ENCODE data around the gene CIAPIN1.

The CIAPIN1 gene

DNA sequence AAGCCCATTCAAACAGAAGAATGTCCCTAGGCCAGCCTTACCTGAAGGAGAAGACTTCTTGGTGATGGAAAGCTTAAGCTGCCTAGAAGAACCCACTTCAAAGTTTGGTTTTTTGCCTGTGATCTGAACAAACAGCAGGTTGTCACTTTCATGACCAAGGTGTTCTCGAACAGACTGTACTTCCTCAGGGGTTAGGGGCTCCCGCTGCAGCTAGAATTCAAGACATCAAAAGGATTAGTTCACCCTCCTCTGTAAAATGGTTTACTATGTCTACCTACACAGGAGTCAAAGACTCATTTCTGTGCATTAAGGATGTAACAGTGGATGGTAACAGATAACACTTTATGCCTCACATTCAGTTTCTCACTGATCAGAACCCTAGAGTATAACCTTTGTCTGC lies 13.2 kb downstream of the CIAPIN1 start:
- Histone ChIP-seq H3K4me1 (ENCODE audit: control insufficient read depth in 1 of 2, insufficient read depth in 2 of 2, low read length in 2 of 2) (no peaks in the 10 kb centered on the region), H3K79me1 (ENCODE audit: low read length) (no peaks in the 10 kb centered on the region), H4K8ac (ENCODE audit: low read depth, low read length) (no peak overlapping the region), H3K9ac (ENCODE audit: low read length) (no peak overlapping the region), H3K36me3 (ENCODE audit: control insufficient read depth in 1 of 2, insufficient read depth in 2 of 2, low read length in 2 of 2) (peaks cover 47 to 60% of the 10 kb centered on the region in 2 experiments), H3K4me3 (ENCODE audit: low read depth, low read length) (no peak overlapping the region), H2AFZ (ENCODE audit: insufficient read depth, low read length, poor library complexity) (no peak overlapping the region), H3K4me2 (ENCODE audit: low read length) (no peak overlapping the region), H3K14ac (ENCODE audit: low read length) (no peak overlapping the region), H3K79me2 (ENCODE audit: control insufficient read depth, insufficient read depth, low read length, poor library complexity) (no peaks in the 10 kb centered on the region), H4K12ac (ENCODE audit: low read depth, low read length) (no peak overlapping the region), H3K23ac (ENCODE audit: low read length) (no peak overlapping the region), H2BK5ac (ENCODE audit: low read depth, low read length, poor library complexity) (no peak overlapping the region), H3K9me3 (ENCODE audit: insufficient read depth, low read depth, low read length) (no peaks in the 10 kb centered on the region), H2BK120ac (ENCODE audit: insufficient read depth, low read length, poor library complexity) (no peak overlapping the region), H4K91ac (ENCODE audit: low read depth, low read length) (no peak overlapping the region), H3K4ac (ENCODE audit: low read depth, low read length) (no peak overlapping the region), H2AK5ac (ENCODE audit: low read length) (no peak overlapping the region), H3K27me3 (ENCODE audit: insufficient read depth, low read length) (no peaks in the 10 kb centered on the region), H3K18ac (ENCODE audit: low read length) (no peak overlapping the region), H2BK12ac (ENCODE audit: low read length) (no peak overlapping the region), H3K27ac (ENCODE audit: low read depth, low read length) (no peak overlapping the region)
- DNase-seq: no peak
- no CpG with 5 or more reads among the region's 2 CpGs for WGBS (ENCODE audit: extremely low coverage, insufficient coverage, insufficient read length)

DNA sequence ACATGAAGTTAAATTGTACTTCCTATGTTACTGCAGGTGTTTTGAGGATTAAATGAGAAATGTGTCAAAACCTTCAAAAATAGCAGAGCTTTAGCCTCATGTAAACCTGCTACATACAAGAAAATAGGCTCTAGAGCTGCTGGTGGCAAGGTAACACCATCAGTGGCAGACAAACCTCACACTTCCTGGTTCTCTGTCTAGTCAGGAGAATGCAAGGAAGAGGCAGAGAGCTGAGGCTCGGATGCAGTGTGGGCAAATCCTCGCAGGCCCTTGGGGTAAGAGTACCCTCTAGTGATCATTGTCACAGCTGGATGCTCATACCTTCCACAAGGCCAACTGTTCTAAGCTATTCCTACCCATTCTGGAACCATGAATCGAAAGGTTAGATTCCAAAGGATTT lies 14.2 kb downstream of the CIAPIN1 start:
- no peak overlapping the region for H2AK5ac ChIP-seq (ENCODE audit: low read length)
- H3K4me3 ChIP-seq (ENCODE audit: low read depth, low read length): no peak overlapping the region
- no CpG with 5 or more reads among the region's 3 CpGs for WGBS (ENCODE audit: extremely low coverage, insufficient coverage, insufficient read length)
- no peak overlapping the region for H3K14ac ChIP-seq (ENCODE audit: low read length)
- no peak overlapping the region for H3K27ac ChIP-seq (ENCODE audit: low read depth, low read length)
- no peak overlapping the region for H2BK5ac ChIP-seq (ENCODE audit: low read depth, low read length, poor library complexity)
- H3K79me2 ChIP-seq (ENCODE audit: control insufficient read depth, insufficient read depth, low read length, poor library complexity): no peaks in the 10 kb centered on the region
- no peaks in the 10 kb centered on the region for H3K79me1 ChIP-seq (ENCODE audit: low read length)
- no peak overlapping the region for H4K91ac ChIP-seq (ENCODE audit: low read depth, low read length)
- peaks cover 52 to 67% of the 10 kb centered on the region in 2 experiments for H3K36me3 ChIP-seq (ENCODE audit: control insufficient read depth in 1 of 2, insufficient read depth in 2 of 2, low read length in 2 of 2)
- no peak for DNase-seq
- no peak overlapping the region for H4K8ac ChIP-seq (ENCODE audit: low read depth, low read length)
- H3K27me3 ChIP-seq (ENCODE audit: insufficient read depth, low read length): no peaks in the 10 kb centered on the region
- H3K9me3 ChIP-seq (ENCODE audit: insufficient read depth, low read depth, low read length): no peaks in the 10 kb centered on the region
- no peak overlapping the region for H3K23ac ChIP-seq (ENCODE audit: low read length)
- H3K4ac ChIP-seq (ENCODE audit: low read depth, low read length): no peak overlapping the region
- no peak overlapping the region for H2BK120ac ChIP-seq (ENCODE audit: insufficient read depth, low read length, poor library complexity)
- no peak overlapping the region for H3K18ac ChIP-seq (ENCODE audit: low read length)
- no peak overlapping the region for H4K12ac ChIP-seq (ENCODE audit: low read depth, low read length)
- H3K4me1 ChIP-seq (ENCODE audit: control insufficient read depth in 1 of 2, insufficient read depth in 2 of 2, low read length in 2 of 2): no peaks in the 10 kb centered on the region
- H3K9ac ChIP-seq (ENCODE audit: low read length): no peak overlapping the region
- H2BK12ac ChIP-seq (ENCODE audit: low read length): no peak overlapping the region
- H3K4me2 ChIP-seq (ENCODE audit: low read length): no peak overlapping the region
- no peak overlapping the region for H2AFZ ChIP-seq (ENCODE audit: insufficient read depth, low read length, poor library complexity)

DNA sequence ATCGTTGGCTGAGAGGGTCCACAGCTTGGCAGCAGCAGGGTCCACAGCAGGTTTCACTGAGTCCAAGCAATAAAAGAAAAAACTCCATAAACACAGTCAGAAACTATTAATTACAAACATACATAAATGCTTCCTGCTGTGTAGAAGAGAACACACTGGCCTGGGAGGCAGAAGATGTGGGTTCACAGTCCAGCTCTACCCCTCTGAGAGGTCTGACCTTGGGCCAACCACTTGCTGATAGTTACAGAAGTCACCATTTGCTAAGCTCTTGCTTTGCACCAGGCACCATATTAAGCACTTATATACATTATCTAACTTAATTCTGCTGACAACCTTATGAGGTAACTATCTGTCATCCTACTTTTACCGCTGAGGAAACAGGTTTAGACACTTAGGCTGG lies 14.7 kb downstream of the CIAPIN1 start:
- H3K9me3 ChIP-seq (ENCODE audit: insufficient read depth, low read depth, low read length): no peaks in the 10 kb centered on the region
- DNase-seq: no peak
- no peaks in the 10 kb centered on the region for H3K79me1 ChIP-seq (ENCODE audit: low read length)
- no peak overlapping the region for H3K18ac ChIP-seq (ENCODE audit: low read length)
- no peak overlapping the region for H3K14ac ChIP-seq (ENCODE audit: low read length)
- no peak overlapping the region for H3K4me3 ChIP-seq (ENCODE audit: low read depth, low read length)
- no peak overlapping the region for H3K4ac ChIP-seq (ENCODE audit: low read depth, low read length)
- no peak overlapping the region for H2BK120ac ChIP-seq (ENCODE audit: insufficient read depth, low read length, poor library complexity)
- H3K27ac ChIP-seq (ENCODE audit: low read depth, low read length): no peak overlapping the region
- peaks cover 50 to 67% of the 10 kb centered on the region in 2 experiments for H3K36me3 ChIP-seq (ENCODE audit: control insufficient read depth in 1 of 2, insufficient read depth in 2 of 2, low read length in 2 of 2)
- H2AK5ac ChIP-seq (ENCODE audit: low read length): no peak overlapping the region
- no peak overlapping the region for H4K91ac ChIP-seq (ENCODE audit: low read depth, low read length)
- no peak overlapping the region for H2AFZ ChIP-seq (ENCODE audit: insufficient read depth, low read length, poor library complexity)
- H4K8ac ChIP-seq (ENCODE audit: low read depth, low read length): no peak overlapping the region
- no peak overlapping the region for H3K9ac ChIP-seq (ENCODE audit: low read length)
- H4K12ac ChIP-seq (ENCODE audit: low read depth, low read length): no peak overlapping the region
- H3K4me2 ChIP-seq (ENCODE audit: low read length): no peak overlapping the region
- WGBS (ENCODE audit: extremely low coverage, insufficient coverage, insufficient read length): no CpG with 5 or more reads among the region's 2 CpGs
- no peaks in the 10 kb centered on the region for H3K4me1 ChIP-seq (ENCODE audit: control insufficient read depth in 1 of 2, insufficient read depth in 2 of 2, low read length in 2 of 2)
- H2BK12ac ChIP-seq (ENCODE audit: low read length): no peak overlapping the region
- H3K23ac ChIP-seq (ENCODE audit: low read length): no peak overlapping the region
- no peak overlapping the region for H2BK5ac ChIP-seq (ENCODE audit: low read depth, low read length, poor library complexity)
- no peaks in the 10 kb centered on the region for H3K79me2 ChIP-seq (ENCODE audit: control insufficient read depth, insufficient read depth, low read length, poor library complexity)
- no peaks in the 10 kb centered on the region for H3K27me3 ChIP-seq (ENCODE audit: insufficient read depth, low read length)

DNA sequence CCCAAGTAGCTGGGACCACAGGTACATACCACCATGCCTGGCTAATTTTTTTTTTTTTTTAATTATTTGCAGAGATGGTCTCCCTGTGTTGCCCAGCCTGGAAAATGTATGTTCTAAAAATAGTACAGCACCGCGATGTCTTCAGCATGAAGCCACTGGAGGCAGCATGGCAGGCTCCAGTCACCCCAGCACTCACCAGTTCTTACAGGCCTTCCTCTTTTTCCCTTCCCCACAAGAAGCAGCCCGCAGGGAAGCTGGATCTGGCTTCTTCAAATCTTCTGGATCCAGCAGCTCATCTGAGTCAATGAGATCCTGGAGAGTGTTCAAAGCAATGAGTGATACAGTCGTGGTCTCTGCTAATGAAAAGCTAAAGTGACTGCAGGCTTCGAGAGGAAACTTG lies 16.2 kb downstream of the CIAPIN1 start:
- Histone ChIP-seq H2AFZ (ENCODE audit: insufficient read depth, low read length, poor library complexity) (no peak overlapping the region), H3K4me1 (ENCODE audit: control insufficient read depth in 1 of 2, insufficient read depth in 2 of 2, low read length in 2 of 2) (no peaks in the 10 kb centered on the region), H3K79me1 (ENCODE audit: low read length) (no peaks in the 10 kb centered on the region), H3K23ac (ENCODE audit: low read length) (no peak overlapping the region), H4K91ac (ENCODE audit: low read depth, low read length) (no peak overlapping the region), H3K4me2 (ENCODE audit: low read length) (no peak overlapping the region), H3K9me3 (ENCODE audit: insufficient read depth, low read depth, low read length) (no peaks in the 10 kb centered on the region), H4K12ac (ENCODE audit: low read depth, low read length) (no peak overlapping the region), H3K79me2 (ENCODE audit: control insufficient read depth, insufficient read depth, low read length, poor library complexity) (no peaks in the 10 kb centered on the region), H2BK12ac (ENCODE audit: low read length) (no peak overlapping the region), H3K4ac (ENCODE audit: low read depth, low read length) (no peak overlapping the region), H2AK5ac (ENCODE audit: low read length) (no peak overlapping the region), H3K9ac (ENCODE audit: low read length) (no peak overlapping the region), H3K27ac (ENCODE audit: low read depth, low read length) (no peak overlapping the region), H3K14ac (ENCODE audit: low read length) (no peak overlapping the region), H3K4me3 (ENCODE audit: low read depth, low read length) (no peak overlapping the region), H3K36me3 (ENCODE audit: control insufficient read depth in 1 of 2, insufficient read depth in 2 of 2, low read length in 2 of 2) (peaks cover 53 to 69% of the 10 kb centered on the region in 2 experiments), H2BK120ac (ENCODE audit: insufficient read depth, low read length, poor library complexity) (no peak overlapping the region), H3K27me3 (ENCODE audit: insufficient read depth, low read length) (no peaks in the 10 kb centered on the region), H4K8ac (ENCODE audit: low read depth, low read length) (no peak overlapping the region), H3K18ac (ENCODE audit: low read length) (no peak overlapping the region), H2BK5ac (ENCODE audit: low read depth, low read length, poor library complexity) (no peak overlapping the region)
- DNase-seq: no peak
- WGBS (ENCODE audit: extremely low coverage, insufficient coverage, insufficient read length): no CpG with 5 or more reads among the region's 5 CpGs
